ENCODE results near the gene DZANK1. TPM values are rescaled to one million over a fixed set of nuclear protein-coding genes. Genes with fewer than 3 reads are reported as not detected.
"Not testable (repeated sequence)": the region's sequence is repeated elsewhere in the genome, so short reads cannot be mapped to it uniquely, and the experiment has no call there.

The DZANK1 gene
- total RNA-seq, 1 donor from 2014 or later: 1.9 TPM

DNA sequence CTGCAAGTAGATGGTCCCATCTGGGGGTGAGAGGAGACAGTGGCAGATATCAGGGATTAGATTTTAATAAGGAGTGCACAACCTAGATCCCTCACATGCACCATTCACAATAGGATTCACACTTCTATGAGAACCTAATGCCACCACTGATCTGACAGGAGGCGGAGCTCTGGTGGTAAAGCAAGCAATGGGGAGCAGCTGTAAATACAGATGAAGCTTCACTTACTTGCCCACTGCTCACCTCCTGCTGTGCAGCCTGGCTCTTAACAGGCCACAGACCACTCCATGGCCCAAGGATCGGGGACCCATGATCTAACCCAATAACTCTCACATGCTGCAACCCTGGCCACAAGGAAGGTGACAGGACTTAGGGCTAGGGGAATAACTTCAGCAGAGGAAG lies 103.1 kb downstream of the DZANK1 start:
- Mint-ChIP-seq H3K4me1 (ENCODE audit: low read depth) (no peaks in the 10 kb centered on the region), H3K27ac (ENCODE audit: unreplicated experiment) (no peak overlapping the region), H3K9me3 (ENCODE audit: low read depth) (peaks cover 11% of the 10 kb centered on the region), H3K27me3 (ENCODE audit: low read depth) (no peaks in the 10 kb centered on the region), H3K4me3 (ENCODE audit: unreplicated experiment) (no peak overlapping the region), H3K36me3 (ENCODE audit: low read depth) (no peaks in the 10 kb centered on the region)
- TF ChIP-seq, protein P1, sequence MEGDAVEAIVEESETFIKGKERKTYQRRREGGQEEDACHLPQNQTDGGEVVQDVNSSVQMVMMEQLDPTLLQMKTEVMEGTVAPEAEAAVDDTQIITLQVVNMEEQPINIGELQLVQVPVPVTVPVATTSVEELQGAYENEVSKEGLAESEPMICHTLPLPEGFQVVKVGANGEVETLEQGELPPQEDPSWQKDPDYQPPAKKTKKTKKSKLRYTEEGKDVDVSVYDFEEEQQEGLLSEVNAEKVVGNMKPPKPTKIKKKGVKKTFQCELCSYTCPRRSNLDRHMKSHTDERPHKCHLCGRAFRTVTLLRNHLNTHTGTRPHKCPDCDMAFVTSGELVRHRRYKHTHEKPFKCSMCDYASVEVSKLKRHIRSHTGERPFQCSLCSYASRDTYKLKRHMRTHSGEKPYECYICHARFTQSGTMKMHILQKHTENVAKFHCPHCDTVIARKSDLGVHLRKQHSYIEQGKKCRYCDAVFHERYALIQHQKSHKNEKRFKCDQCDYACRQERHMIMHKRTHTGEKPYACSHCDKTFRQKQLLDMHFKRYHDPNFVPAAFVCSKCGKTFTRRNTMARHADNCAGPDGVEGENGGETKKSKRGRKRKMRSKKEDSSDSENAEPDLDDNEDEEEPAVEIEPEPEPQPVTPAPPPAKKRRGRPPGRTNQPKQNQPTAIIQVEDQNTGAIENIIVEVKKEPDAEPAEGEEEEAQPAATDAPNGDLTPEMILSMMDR (IDR thresholded peaks at IDR 0.05): no peak
- no peak for DNase-seq (ENCODE audit: low spot score)

DNA sequence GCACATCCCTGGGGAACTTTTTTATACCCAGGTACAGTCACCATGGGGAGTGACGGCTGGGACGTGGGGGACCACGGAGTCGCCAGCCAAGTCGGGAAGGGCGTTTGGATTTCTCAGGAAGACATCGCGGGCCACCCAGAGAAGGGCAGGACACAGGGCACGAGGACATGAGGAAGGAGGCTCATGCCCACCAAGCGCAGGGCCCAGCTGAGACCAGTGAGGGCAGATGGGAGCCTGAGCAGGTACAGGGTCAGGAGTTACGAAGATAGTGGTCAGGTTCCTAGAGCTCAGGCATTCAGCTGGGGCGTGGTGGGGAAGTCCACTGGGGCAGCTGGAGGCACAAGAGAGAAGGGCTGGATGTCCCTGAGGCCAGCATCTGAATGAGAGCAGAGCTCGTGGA lies 103.9 kb downstream of the DZANK1 start:
- H3K4me1 Mint-ChIP-seq (ENCODE audit: low read depth): no peaks in the 10 kb centered on the region
- peaks cover 7% of the 10 kb centered on the region for H3K9me3 Mint-ChIP-seq (ENCODE audit: low read depth)
- H3K4me3 Mint-ChIP-seq (ENCODE audit: unreplicated experiment): no peak overlapping the region
- DNase-seq (ENCODE audit: low spot score): no peak
- H3K27me3 Mint-ChIP-seq (ENCODE audit: low read depth): no peaks in the 10 kb centered on the region
- H3K36me3 Mint-ChIP-seq (ENCODE audit: low read depth): no peaks in the 10 kb centered on the region
- no peak overlapping the region for H3K27ac Mint-ChIP-seq (ENCODE audit: unreplicated experiment)
- TF ChIP-seq, protein P1 (IDR thresholded peaks at IDR 0.05): no peak

DNA sequence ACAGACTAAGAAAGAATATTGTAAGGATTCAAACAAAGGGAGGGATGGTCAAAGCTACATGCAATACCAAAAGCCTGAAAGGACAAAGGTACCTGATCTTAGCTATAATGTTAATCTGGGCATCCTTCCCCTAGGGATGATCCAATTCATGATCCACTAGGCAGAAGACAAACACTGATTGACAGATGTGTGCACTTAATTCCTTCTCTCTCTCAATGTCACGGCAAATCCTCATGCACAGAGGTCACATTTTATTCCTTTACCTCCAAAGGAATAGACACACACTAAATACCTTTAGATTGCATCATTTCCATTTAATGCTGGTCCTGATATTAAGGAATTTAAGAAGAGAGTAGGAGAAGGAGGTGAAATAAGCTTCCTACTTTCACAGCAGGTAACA lies 105.2 kb downstream of the DZANK1 start:
- no peaks in the 10 kb centered on the region for H3K4me1 Mint-ChIP-seq (ENCODE audit: low read depth)

DNA sequence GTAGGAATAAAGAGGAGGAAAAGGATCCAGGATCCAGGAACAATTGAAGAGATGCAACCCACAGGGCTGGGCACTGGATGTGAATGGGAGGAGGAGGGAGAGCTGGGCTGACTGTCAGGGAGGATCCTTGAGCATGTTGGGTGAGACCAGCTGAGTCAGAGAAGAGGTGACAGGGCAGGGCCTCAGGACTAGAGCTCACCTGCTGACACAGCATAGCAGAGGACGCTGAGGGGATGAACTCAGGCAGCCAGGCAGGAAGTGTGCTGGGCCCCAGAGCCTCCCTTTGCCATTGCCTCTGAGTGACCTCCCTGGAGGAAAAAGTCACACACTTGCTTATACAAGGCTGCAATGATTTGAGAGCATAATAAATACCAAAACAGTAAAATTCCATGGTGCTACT lies 106.2 kb downstream of the DZANK1 start:
- TF ChIP-seq, protein P1 (IDR thresholded peaks at IDR 0.05): no peak
- H3K4me1 Mint-ChIP-seq (ENCODE audit: low read depth): no peaks in the 10 kb centered on the region

More for the DNA sequence above, 105.2 kb downstream of the DZANK1 start:
- no peak for DNase-seq (ENCODE audit: low spot score)
- Mint-ChIP-seq H3K27ac (ENCODE audit: unreplicated experiment) (no peak overlapping the region), H3K27me3 (ENCODE audit: low read depth) (no peaks in the 10 kb centered on the region), H3K36me3 (ENCODE audit: low read depth) (no peaks in the 10 kb centered on the region), H3K4me3 (ENCODE audit: unreplicated experiment) (no peak overlapping the region), H3K9me3 (ENCODE audit: low read depth) (no peaks in the 10 kb centered on the region)
- TF ChIP-seq, protein P1 (IDR thresholded peaks at IDR 0.05): no peak

DNA sequence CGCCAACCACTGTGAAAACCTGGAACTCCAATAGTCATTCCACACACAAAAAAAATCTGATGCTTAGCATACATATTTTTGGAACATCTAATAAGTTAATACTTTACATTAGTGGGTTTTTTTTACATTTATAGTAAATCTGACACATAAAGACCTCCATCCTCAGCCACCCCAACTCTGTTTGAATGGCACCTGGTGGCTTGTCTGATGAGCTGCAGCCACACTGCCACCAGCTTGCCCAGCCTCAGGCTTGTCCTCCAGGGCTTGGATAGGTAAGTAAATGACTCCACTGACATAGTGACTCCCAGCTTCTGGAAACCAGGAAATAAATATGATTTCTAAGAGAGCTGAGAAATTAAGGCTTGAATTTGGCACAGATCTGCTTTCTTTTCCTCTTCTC lies 107.0 kb downstream of the DZANK1 start:
- no peaks in the 10 kb centered on the region for H3K4me1 Mint-ChIP-seq (ENCODE audit: low read depth)

More for the DNA sequence above, 106.2 kb downstream of the DZANK1 start:
- no peak overlapping the region for H3K4me3 Mint-ChIP-seq (ENCODE audit: unreplicated experiment)
- no peaks in the 10 kb centered on the region for H3K27me3 Mint-ChIP-seq (ENCODE audit: low read depth)
- no peak overlapping the region for H3K27ac Mint-ChIP-seq (ENCODE audit: unreplicated experiment)
- H3K9me3 Mint-ChIP-seq (ENCODE audit: low read depth): peaks cover 3% of the 10 kb centered on the region
- no peaks in the 10 kb centered on the region for H3K36me3 Mint-ChIP-seq (ENCODE audit: low read depth)
- no peak for DNase-seq (ENCODE audit: low spot score)

DNA sequence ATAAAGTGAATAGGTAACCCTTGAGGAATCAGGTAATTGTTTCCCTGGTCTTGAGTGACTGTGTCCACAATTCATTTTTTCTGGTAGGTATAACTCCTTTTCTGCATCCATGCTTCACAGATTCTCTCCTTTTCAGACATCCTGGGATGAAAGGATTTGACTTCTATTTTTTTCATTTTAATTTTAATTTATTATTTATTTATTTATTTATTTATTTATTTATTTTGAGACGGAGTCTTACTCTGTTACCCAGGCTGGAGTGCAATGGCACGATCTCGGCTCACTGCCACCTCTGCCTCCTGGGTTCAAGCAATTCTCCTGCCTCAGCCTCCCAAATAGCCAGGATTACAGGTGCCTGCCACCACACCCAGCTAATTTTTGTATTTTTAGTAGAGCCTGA lies 117.1 kb downstream of the DZANK1 start:
- H3K4me3 Mint-ChIP-seq (ENCODE audit: unreplicated experiment); H3K36me3 Mint-ChIP-seq (ENCODE audit: low read depth); H3K9me3 Mint-ChIP-seq (ENCODE audit: low read depth); DNase-seq (ENCODE audit: low spot score); H3K4me1 Mint-ChIP-seq (ENCODE audit: low read depth); H3K27ac Mint-ChIP-seq (ENCODE audit: unreplicated experiment): not testable (repeated sequence)
- H3K27me3 Mint-ChIP-seq (ENCODE audit: low read depth): peaks cover 15% of the 10 kb centered on the region

More for the DNA sequence above, 107.0 kb downstream of the DZANK1 start:
- no peak overlapping the region for H3K27ac Mint-ChIP-seq (ENCODE audit: unreplicated experiment)
- DNase-seq (ENCODE audit: low spot score): no peak
- H3K9me3 Mint-ChIP-seq (ENCODE audit: low read depth): peaks cover 11% of the 10 kb centered on the region
- TF ChIP-seq, protein P1 (IDR thresholded peaks at IDR 0.05): no peak
- no peak overlapping the region for H3K4me3 Mint-ChIP-seq (ENCODE audit: unreplicated experiment)
- no peaks in the 10 kb centered on the region for H3K36me3 Mint-ChIP-seq (ENCODE audit: low read depth)
- peaks cover 2% of the 10 kb centered on the region for H3K27me3 Mint-ChIP-seq (ENCODE audit: low read depth)

Measured in chondrocyte (in vitro differentiated cells).